Common myeloid progenitor, CD34-positive (primary cell): ENCODE data around the gene NT5C1B.

Experiments used
- CTCF ChIA-PET: fragments of 350-600 bp; sonication (Branson Sonifier 250); formaldehyde crosslinking; loops from one replicate; lab custom pipeline; 2021; ENCODE audit warnings: antibody characterized with exemption; lab: Charles Lee
- POLR2A ChIA-PET: fragments of 350-600 bp; sonication (Branson Sonifier 250); formaldehyde crosslinking; loops from one replicate; lab custom pipeline; 2021; ENCODE audit warnings: antibody characterized with exemption; lab: Charles Lee
- DNase-seq, 3 donors: peaks; one replicate each; pipeline versions ENCODE4 v3.0.0 to v3.0.0-alpha.2; 2013
- H3K27ac ChIP-seq, 2 experiments: 1 replicate in 1 of 2; 2 replicates in 1 of 2; pipeline ENCODE4 v1.7.0; 2013; ENCODE audit warnings: inconsistent platforms in 2 of 2, low read length in 2 of 2, mild to moderate bottlenecking in 2 of 2, low read depth in 1 of 2, moderate library complexity in 1 of 2; ENCODE audit not compliant: severe bottlenecking in 2 of 2, insufficient read depth in 1 of 2, poor library complexity in 1 of 2
- H3K27me3 ChIP-seq, 5 experiments: replicated peaks in 2 of 5; 1 replicate in 3 of 5; 2 replicates in 2 of 5; pipeline versions ENCODE4 v1.6.1 to v1.7.0; 2013; ENCODE audit warnings: low read length in 4 of 5, mild to moderate bottlenecking in 2 of 5, moderate library complexity in 2 of 5, inconsistent platforms in 1 of 5; ENCODE audit not compliant: insufficient read depth in 5 of 5, control insufficient read depth in 4 of 5
- H3K36me3 ChIP-seq, 4 experiments: 1 replicate in 2 of 4; 2 replicates in 2 of 4; pipeline versions ENCODE4 v1.6.1 to v1.7.0; 2013; ENCODE audit warnings: low read length in 3 of 4, control low read depth in 1 of 4, mild to moderate bottlenecking in 1 of 4; ENCODE audit not compliant: control insufficient read depth in 4 of 4, insufficient read depth in 4 of 4
- H3K4me1 ChIP-seq, 4 experiments: 1 replicate in 3 of 4; 2 replicates in 1 of 4; pipeline versions ENCODE4 v1.6.1 to v1.7.1; 2013; ENCODE audit warnings: low read length in 3 of 4, mild to moderate bottlenecking in 3 of 4, control low read depth in 1 of 4, inconsistent platforms in 1 of 4, moderate library complexity in 1 of 4; ENCODE audit not compliant: control insufficient read depth in 4 of 4, insufficient read depth in 4 of 4; ENCODE audit errors: control extremely low read depth in 1 of 4
- H3K4me3 ChIP-seq, 7 experiments: 1 replicate in 4 of 7; 2 replicates in 3 of 7; pipeline versions ENCODE4 v1.5.1 to v1.7.0; 2013; ENCODE audit warnings: mild to moderate bottlenecking in 7 of 7, low read length in 6 of 7, moderate library complexity in 6 of 7, inconsistent platforms in 2 of 7, low read depth in 2 of 7, control low read depth in 1 of 7; ENCODE audit not compliant: insufficient read depth in 4 of 7, control insufficient read depth in 1 of 7; ENCODE audit errors: extremely low read depth in 1 of 7
- H3K9me3 ChIP-seq, 5 experiments: 1 replicate in 4 of 5; 2 replicates in 1 of 5; pipeline versions ENCODE4 v1.6.1 to v1.7.1; 2013; ENCODE audit warnings: low read length in 4 of 5, mild to moderate bottlenecking in 2 of 5, inconsistent platforms in 1 of 5, low read depth in 1 of 5, moderate library complexity in 1 of 5; ENCODE audit not compliant: control insufficient read depth in 4 of 5, insufficient read depth in 2 of 5; ENCODE audit errors: control extremely low read depth in 1 of 5
- WGBS: methylation state at CpG from one replicate; pipeline ENCODE4 v1.1.5; 2013; ENCODE audit not compliant: insufficient coverage; 5-methylcytosine and 5-hydroxymethylcytosine counted together

NT5C1B gene

DNA sequence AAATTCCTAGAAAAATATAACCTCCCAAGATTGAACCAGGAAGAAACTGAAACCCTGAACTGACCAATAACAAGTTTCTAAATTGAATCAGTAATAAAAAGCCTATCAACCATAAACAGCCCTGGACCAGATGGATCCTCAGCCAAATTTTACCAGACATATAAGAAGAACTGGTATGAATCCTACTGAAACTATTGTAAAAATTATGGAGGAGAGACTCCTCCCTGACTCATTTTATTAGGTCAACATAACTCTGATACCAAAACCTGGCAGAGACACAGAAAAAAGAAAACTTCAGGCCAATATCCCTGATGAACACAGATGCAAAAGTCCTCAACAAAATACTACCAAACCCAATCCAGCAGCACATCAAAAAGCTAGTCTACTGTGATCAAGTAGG lies 11.3 kb downstream of the NT5C1B start:
- CTCF ChIA-PET, result no interaction called here
- POLR2A ChIA-PET, result interaction anchor here (0.6 kb wide), 1 partner anchor 1136 kb away, joined by 3 read pairs; no protein-coding TSS in a partner anchor
- Histone ChIP-seq H3K27me3 (no peaks in the 10 kb centered on the region), H3K4me3 (no peak overlapping the region), H3K4me1 (no peaks in the 10 kb centered on the region), H3K9me3 (peaks cover 0 to 7% (median 3%) of the 10 kb centered on the region in 5 experiments), H3K27ac (no peak overlapping the region), H3K36me3 (no peaks in the 10 kb centered on the region)
- no peak for DNase-seq

DNA sequence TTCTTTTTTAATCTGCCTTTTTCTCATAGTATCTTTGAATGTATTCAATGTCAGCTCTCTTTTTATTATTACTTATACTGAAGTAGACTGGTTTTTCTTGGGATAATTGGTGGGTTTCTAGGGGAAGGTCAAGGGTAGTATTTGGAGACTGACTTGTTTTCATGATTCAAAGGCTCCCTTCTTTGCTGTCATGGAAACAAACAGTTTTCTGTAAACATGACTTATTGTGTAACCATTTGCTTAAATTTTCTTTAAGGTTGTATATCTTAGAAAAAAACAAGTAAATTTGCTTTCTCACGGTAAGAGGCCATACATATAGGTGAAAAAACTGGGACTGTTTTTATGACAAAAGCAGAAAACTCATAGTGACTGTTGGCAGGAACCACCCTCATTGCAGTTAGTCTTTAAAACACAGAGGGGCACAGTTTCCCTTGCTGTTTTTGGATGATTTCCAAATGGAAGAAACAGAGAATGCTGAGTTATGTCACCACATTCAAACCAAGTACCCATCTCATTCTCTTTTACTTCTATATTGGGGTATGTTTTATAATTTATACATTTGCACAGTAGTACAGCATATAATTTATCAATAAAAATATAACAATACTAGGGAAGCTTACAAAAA lies 23.1 kb downstream of the NT5C1B start:
- Histone ChIP-seq H3K27ac (no peak overlapping the region), H3K4me1 (peaks cover 0 to 1% (median 0%) of the 10 kb centered on the region in 4 experiments), H3K27me3 (no peaks in the 10 kb centered on the region), H3K4me3 (no peak overlapping the region), H3K36me3 (peaks cover 0 to 9% (median under 1%) of the 10 kb centered on the region in 4 experiments), H3K9me3 (peaks cover 0 to 14% (median 3%) of the 10 kb centered on the region in 5 experiments)
- WGBS, result no CpG with 5 or more reads among the region's 1 CpG
- peak in 1 of 3 donors; percentile 12 for DNase-seq
- ChIA-PET CTCF (no interaction called here), POLR2A (no interaction called here)

DNA sequence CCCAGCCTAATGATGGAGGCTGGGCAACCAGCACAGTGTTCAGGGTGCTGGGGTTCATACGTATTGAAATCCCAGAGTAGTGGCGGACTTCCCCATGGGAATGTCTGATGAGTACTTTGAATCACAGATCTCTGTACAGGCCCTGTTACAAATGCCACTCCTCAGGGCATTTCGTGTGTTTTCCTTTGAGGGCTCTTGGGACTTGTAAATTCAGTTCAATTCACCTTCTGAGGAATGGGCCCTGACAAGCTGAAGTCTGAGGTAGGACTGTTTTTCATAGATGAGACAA lies 28.6 kb downstream of the NT5C1B start:
- peak overlapping the region; percentile 83 to 89 for H3K27ac ChIP-seq
- peaks cover 0 to 7% (median 2%) of the 10 kb centered on the region in 4 experiments for H3K36me3 ChIP-seq
- peaks cover 8 to 22% (median 16%) of the 10 kb centered on the region in 4 experiments for H3K4me1 ChIP-seq
- WGBS, result 0% methylated on average over 3 of the region's 3 CpGs
- ChIA-PET POLR2A (interaction anchor here (0.9 kb wide), 1 partner anchor 45 kb away, joined by 3 read pairs; no protein-coding TSS in a partner anchor), CTCF (interaction anchor here (3.6 kb wide), 1 partner anchor 40 kb away, joined by 13 read pairs; no protein-coding TSS in a partner anchor)
- H3K9me3 ChIP-seq, result peaks cover 0 to 14% (median 2%) of the 10 kb centered on the region in 5 experiments
- peak overlapping the region; percentile 69 to 93 (median 82) for H3K4me3 ChIP-seq
- DNase-seq, result no peak
- H3K27me3 ChIP-seq, result no peaks in the 10 kb centered on the region

GRCh38 chr2:18560031-18560796 lies 29.2 kb downstream of the NT5C1B start, which contains the start of gene RDH14:
Gene RDH14 (minus strand): TSS chr2:18560653. CDS start chr2:18560572, 81 bp downstream.
- no peaks in the 10 kb centered on the region for H3K27me3 ChIP-seq
- H3K9me3 ChIP-seq, result peaks cover 0 to 14% (median 2%) of the 10 kb centered on the region in 5 experiments
- peak within 1 kb of the TSS; percentile 69 to 93 (median 82) for H3K4me3 ChIP-seq
- peak within 1 kb of the TSS; percentile 83 to 89 for H3K27ac ChIP-seq
- WGBS, result 0% methylated on average over 76 of the region's 81 CpGs
- peak; percentile 93 to 98 (median 96) for DNase-seq
- peaks cover 8 to 22% (median 16%) of the 10 kb centered on the region in 4 experiments for H3K4me1 ChIP-seq
- POLR2A ChIA-PET, result interaction anchor here (0.9 kb wide), 1 partner anchor 44 kb away, joined by 3 read pairs; no protein-coding TSS in a partner anchor
- peaks cover under 1 to 12% (median 6%) of the 10 kb centered on the region in 4 experiments for H3K36me3 ChIP-seq
- CTCF ChIA-PET, result interaction anchor here (0.8 to 3.6 kb wide), 2 partner anchors 23 to 40 kb away, joined by 3 to 13 read pairs; no protein-coding TSS in a partner anchor

DNA sequence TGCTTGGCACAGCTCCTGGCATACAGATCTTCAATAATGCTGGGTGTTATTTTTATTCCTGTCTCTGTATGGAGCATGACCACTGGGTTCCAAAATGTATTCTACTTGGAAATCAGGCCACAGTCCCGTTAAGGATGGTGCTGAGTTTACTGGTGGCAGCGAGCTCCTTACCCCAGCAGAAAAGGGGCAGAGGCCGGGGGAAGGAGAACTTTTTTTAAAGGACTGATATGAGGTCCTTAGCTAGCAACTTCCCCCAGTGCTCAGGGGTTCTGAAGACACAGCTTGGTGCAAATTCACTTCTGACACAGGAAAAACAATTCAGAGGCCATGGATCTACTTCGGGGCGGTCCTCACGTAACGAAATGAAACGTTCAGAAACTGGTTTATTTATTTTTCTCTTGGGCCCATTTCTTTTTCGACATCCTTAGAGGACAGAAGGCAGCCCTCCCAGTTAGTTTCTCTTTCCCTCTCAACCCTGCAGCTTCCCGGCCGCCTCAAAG lies 29.8 kb downstream of the NT5C1B start:
- CTCF ChIA-PET, result interaction anchor here (0.5 to 3.6 kb wide), 3 partner anchors 23 to 602 kb away, joined by 3 to 13 read pairs (median 4); no protein-coding TSS in a partner anchor
- 0% methylated on average over 11 of the region's 11 CpGs for WGBS
- Histone ChIP-seq H3K27me3 (no peaks in the 10 kb centered on the region), H3K4me1 (peaks cover 8 to 22% (median 16%) of the 10 kb centered on the region in 4 experiments), H3K27ac (peak overlapping the region; percentile 83 to 89), H3K36me3 (peaks cover 5 to 16% (median 9%) of the 10 kb centered on the region in 4 experiments), H3K4me3 (peak overlapping the region; percentile 69 to 93 (median 82)), H3K9me3 (peaks cover 0 to 9% (median 0%) of the 10 kb centered on the region in 5 experiments)
- POLR2A ChIA-PET, result interaction anchor here (0.9 kb wide), 1 partner anchor 43 kb away, joined by 3 read pairs; no protein-coding TSS in a partner anchor
- no peak for DNase-seq

DNA sequence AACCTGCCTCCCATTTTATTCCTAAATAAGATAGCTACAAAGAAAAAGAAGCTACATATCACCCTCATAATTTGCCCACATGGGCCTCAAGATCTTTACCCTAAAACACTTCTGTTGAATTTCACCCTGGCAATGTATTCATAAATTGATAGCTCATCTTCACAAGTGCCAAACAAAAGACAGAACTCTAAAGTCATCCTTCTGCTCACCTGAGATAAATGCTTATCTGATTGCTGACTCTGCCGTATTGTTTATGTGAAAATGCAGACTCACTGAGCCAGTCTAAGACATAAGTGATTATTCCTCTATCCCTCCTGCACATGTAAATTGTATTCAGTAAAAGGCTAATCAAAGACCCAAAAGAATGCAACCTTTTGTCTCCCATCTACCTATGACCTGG lies 30.9 kb downstream of the NT5C1B start:
- peak in 1 of 3 donors; percentile 12 for DNase-seq
- CTCF ChIA-PET, result interaction anchor here (0.8 to 1.0 kb wide), 3 partner anchors 12 to 30 kb away, joined by 3 read pairs; no protein-coding TSS in a partner anchor
- POLR2A ChIA-PET, result no interaction called here
- Histone ChIP-seq H3K27me3 (no peaks in the 10 kb centered on the region), H3K27ac (no peak overlapping the region), H3K36me3 (peaks cover 5 to 17% (median 12%) of the 10 kb centered on the region in 4 experiments), H3K4me1 (peaks cover 8 to 22% (median 16%) of the 10 kb centered on the region in 4 experiments), H3K9me3 (no peaks in the 10 kb centered on the region), H3K4me3 (no peak overlapping the region)
- WGBS, result 67% methylated on average over 1 of the region's 1 CpG
